ENCODE measurements around the gene ZBTB21. TPM values are rescaled to one million over a fixed set of nuclear protein-coding genes. Genes with fewer than 3 reads are reported as not detected.

Gene ZBTB21
- total RNA-seq, 2 experiments from 2014 or later: 132 to 139 TPM

DNA sequence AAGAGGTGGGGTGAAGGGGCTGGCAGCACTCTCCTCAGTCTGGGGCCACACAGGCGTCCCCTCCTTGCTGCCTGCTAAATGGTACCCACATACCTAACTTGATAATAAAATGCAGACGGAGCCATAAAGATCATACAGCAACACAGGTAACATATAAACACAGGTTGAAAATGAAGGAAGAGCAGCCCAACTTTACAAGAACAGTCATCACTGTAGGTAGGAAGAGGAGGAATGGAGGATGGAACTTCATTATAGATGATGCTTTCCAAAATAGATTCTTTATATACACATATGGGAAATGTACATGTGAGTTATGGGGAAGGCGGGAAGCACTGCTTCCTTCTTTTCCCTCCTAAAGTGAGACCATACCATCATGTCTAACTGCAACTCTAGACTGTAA lies 69.7 kb downstream of the ZBTB21 start:
- no peaks in the 10 kb centered on the region for H3K4me1 ChIP-seq (ENCODE audit: insufficient read depth, low read length)
- H3K9me3 ChIP-seq (ENCODE audit: control insufficient read depth in 1 of 2, insufficient read depth in 1 of 2, low read length in 2 of 2): no peaks in the 10 kb centered on the region
- Mint-ChIP-seq H3K27ac (no peak overlapping the region), H3K9me3 (no peaks in the 10 kb centered on the region), H3K4me3 (no peak overlapping the region), H3K36me3 (ENCODE audit: low read depth) (no peaks in the 10 kb centered on the region), H3K4me1 (ENCODE audit: low read depth) (no peaks in the 10 kb centered on the region), H3K27me3 (no peaks in the 10 kb centered on the region)
- ChIA-PET CTCF (no interaction called here), POLR2A (interaction anchor here (1.5 kb wide), 1 partner anchor 12 kb away, joined by 3 read pairs; no protein-coding TSS in a partner anchor)
- TF ChIP-seq, protein P1, sequence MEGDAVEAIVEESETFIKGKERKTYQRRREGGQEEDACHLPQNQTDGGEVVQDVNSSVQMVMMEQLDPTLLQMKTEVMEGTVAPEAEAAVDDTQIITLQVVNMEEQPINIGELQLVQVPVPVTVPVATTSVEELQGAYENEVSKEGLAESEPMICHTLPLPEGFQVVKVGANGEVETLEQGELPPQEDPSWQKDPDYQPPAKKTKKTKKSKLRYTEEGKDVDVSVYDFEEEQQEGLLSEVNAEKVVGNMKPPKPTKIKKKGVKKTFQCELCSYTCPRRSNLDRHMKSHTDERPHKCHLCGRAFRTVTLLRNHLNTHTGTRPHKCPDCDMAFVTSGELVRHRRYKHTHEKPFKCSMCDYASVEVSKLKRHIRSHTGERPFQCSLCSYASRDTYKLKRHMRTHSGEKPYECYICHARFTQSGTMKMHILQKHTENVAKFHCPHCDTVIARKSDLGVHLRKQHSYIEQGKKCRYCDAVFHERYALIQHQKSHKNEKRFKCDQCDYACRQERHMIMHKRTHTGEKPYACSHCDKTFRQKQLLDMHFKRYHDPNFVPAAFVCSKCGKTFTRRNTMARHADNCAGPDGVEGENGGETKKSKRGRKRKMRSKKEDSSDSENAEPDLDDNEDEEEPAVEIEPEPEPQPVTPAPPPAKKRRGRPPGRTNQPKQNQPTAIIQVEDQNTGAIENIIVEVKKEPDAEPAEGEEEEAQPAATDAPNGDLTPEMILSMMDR (IDR thresholded peaks at IDR 0.05): no peak
- DNase-seq (no peak), ATAC-seq (ENCODE audit: poor library complexity) (no peak)
- H3K27ac ChIP-seq (ENCODE audit: low read depth in 1 of 2, low read length in 2 of 2): no peak overlapping the region
- intact Hi-C loops (cut with DNase I, micrococcal nuclease): no loop called here
- no peaks in the 10 kb centered on the region for H3K36me3 ChIP-seq (ENCODE audit: insufficient read depth, low read length)
- no peak overlapping the region for H3K4me3 ChIP-seq (ENCODE audit: low read length)
- no peaks in the 10 kb centered on the region for H3K27me3 ChIP-seq (ENCODE audit: control insufficient read depth in 1 of 2, insufficient read depth in 2 of 2, low read length in 2 of 2)

DNA sequence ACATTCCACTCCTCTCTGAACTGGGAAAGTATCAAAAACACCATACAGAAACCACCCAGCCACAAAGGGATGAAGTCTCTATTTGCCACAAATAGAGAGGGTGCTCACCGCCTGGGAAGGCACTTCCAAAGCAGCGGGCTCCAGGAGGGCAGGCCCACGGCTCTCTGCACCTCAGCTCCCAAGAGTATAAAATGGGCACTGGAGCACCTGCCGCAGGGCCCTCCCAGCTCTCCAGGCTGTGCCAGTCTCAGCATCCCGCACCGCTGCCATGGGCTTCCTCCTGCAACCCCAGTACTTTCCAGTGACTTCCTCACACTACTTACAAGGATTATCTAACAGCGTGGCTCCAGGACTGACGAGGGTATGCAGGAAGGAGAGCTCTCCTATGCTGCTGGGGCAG lies 70.8 kb downstream of the ZBTB21 start:
- no peaks in the 10 kb centered on the region for H3K27me3 ChIP-seq (ENCODE audit: control insufficient read depth in 1 of 2, insufficient read depth in 2 of 2, low read length in 2 of 2)

More for the DNA sequence above, 70.8 kb downstream of the ZBTB21 start:
- H3K4me1 ChIP-seq (ENCODE audit: insufficient read depth, low read length): no peaks in the 10 kb centered on the region
- Mint-ChIP-seq H3K9me3 (no peaks in the 10 kb centered on the region), H3K4me1 (ENCODE audit: low read depth) (no peaks in the 10 kb centered on the region), H3K27me3 (no peaks in the 10 kb centered on the region), H3K27ac (no peak overlapping the region), H3K4me3 (no peak overlapping the region), H3K36me3 (ENCODE audit: low read depth) (no peaks in the 10 kb centered on the region)
- no peaks in the 10 kb centered on the region for H3K36me3 ChIP-seq (ENCODE audit: insufficient read depth, low read length)
- intact Hi-C loops (cut with DNase I, micrococcal nuclease): no loop called here
- ChIA-PET POLR2A (interaction anchor here (1.5 kb wide), 1 partner anchor 11 kb away, joined by 3 read pairs; no protein-coding TSS in a partner anchor), CTCF (no interaction called here)
- ATAC-seq (ENCODE audit: poor library complexity): no peak
- no peak overlapping the region for H3K27ac ChIP-seq (ENCODE audit: low read depth in 1 of 2, low read length in 2 of 2)
- TF ChIP-seq, protein P1 (IDR thresholded peaks at IDR 0.05): no peak
- no peak overlapping the region for H3K4me3 ChIP-seq (ENCODE audit: low read length)
- DNase-seq: no peak
- H3K9me3 ChIP-seq (ENCODE audit: control insufficient read depth in 1 of 2, insufficient read depth in 1 of 2, low read length in 2 of 2): no peaks in the 10 kb centered on the region

Other genes with a start within 250 kb of the ZBTB21 start
- gene RIPK4, start 243.3 kb downstream of the ZBTB21 start, total RNA-seq: 1 to 10 TPM; 2.5 to 3.0 TPM
- gene PRDM15, start 131.0 kb downstream of the ZBTB21 start, total RNA-seq: 10 to 100 TPM; 10.4 to 12.0 TPM
- gene C2CD2, start 56.3 kb downstream of the ZBTB21 start, total RNA-seq: 1 to 10 TPM; 8.2 to 8.8 TPM
- under 1 TPM; 0.42 to 0.49 TPM for gene UMODL1, start 61.0 kb upstream of the ZBTB21 start, total RNA-seq
- gene ABCG1, start 208.8 kb upstream of the ZBTB21 start, total RNA-seq: 100 to 1,000 TPM; 109 to 116 TPM